GM23338 (cell line): ENCODE results near the gene KRT85. TPM values are rescaled to one million over a fixed set of nuclear protein-coding genes. Genes with fewer than 3 reads are reported as not detected.

ENCODE experiments used
- ATAC-seq: fragments of 200-7000 bp; cut with Tn5 transposase; 3 replicates; pipeline ENCODE4 v1.9.1; 2020
- DNase-seq: peaks from one replicate; pipeline ENCODE4 v3.0.0-alpha.2; 2015; ENCODE audit warnings: low spot score
- H2AFZ ChIP-seq: fragments of 200-600 bp; sonication (generic); 2 replicates; pipeline ENCODE4 v1.8.0; 2016; ENCODE audit warnings: antibody characterized with exemption, mild to moderate bottlenecking, moderate library complexity
- H3F3A ChIP-seq: fragments of 200-600 bp; sonication (generic); replicated peaks from 2 replicates; pipeline ENCODE4 v1.8.0; 2017; ENCODE audit warnings: antibody characterized with exemption, mixed run types, low read depth
- H3K27ac ChIP-seq: fragments of 200-600 bp; sonication (generic); 2 replicates; pipeline ENCODE4 v1.6.1; 2016; ENCODE audit warnings: low read depth
- H3K27me3 ChIP-seq: fragments of 200-600 bp; sonication (generic); 2 replicates; pipeline ENCODE4 v1.8.0; 2016; ENCODE audit warnings: mild to moderate bottlenecking, mixed run types, moderate library complexity; ENCODE audit not compliant: insufficient read depth
- H3K36me3 ChIP-seq: fragments of 200-600 bp; sonication (generic); 2 replicates; pipeline ENCODE4 v1.8.0; 2016; ENCODE audit warnings: mild to moderate bottlenecking; ENCODE audit not compliant: insufficient read depth
- H3K4me1 ChIP-seq: fragments of 200-600 bp; sonication (generic); 2 replicates; pipeline ENCODE4 v1.8.0; 2016; ENCODE audit warnings: mild to moderate bottlenecking, moderate library complexity; ENCODE audit not compliant: insufficient read depth
- H3K4me2 ChIP-seq: fragments of 200-600 bp; sonication (generic); 2 replicates; pipeline ENCODE4 v1.7.1; 2017; ENCODE audit warnings: mixed run types
- H3K4me3 ChIP-seq: fragments of 200-600 bp; sonication (generic); 2 replicates; pipeline ENCODE4 v1.6.1; 2016; ENCODE audit warnings: mixed run types
- H3K79me2 ChIP-seq: fragments of 200-600 bp; sonication (generic); replicated peaks from 2 replicates; pipeline ENCODE4 v1.8.0; 2017; ENCODE audit warnings: mild to moderate bottlenecking; ENCODE audit not compliant: insufficient read depth
- H3K9me2 ChIP-seq: fragments of 200-600 bp; sonication (generic); 2 replicates; pipeline ENCODE4 v1.8.0; 2017; ENCODE audit not compliant: insufficient read depth
- H4K20me1 ChIP-seq: fragments of 200-600 bp; sonication (generic); replicated peaks from 2 replicates; pipeline ENCODE4 v1.8.0; 2017; ENCODE audit warnings: mild to moderate bottlenecking; ENCODE audit not compliant: insufficient read depth
- H3K27ac Mint-ChIP-seq: 2 replicates; pipeline ENCODE4 v1.8.0; 2020; ENCODE audit warnings: inconsistent platforms, mild to moderate bottlenecking, moderate library complexity, mixed read lengths
- H3K27me3 Mint-ChIP-seq: 3 replicates; pipeline ENCODE4 v1.8.0; 2022; ENCODE audit warnings: low read depth, mild to moderate bottlenecking, moderate library complexity, mixed read lengths, inconsistent platforms; ENCODE audit not compliant: insufficient read depth, poor library complexity
- H3K36me3 Mint-ChIP-seq: 3 replicates; pipeline ENCODE4 v1.8.0; 2021; ENCODE audit warnings: low read depth, mild to moderate bottlenecking, inconsistent platforms, moderate library complexity, mixed read lengths
- H3K4me1 Mint-ChIP-seq: 3 replicates; pipeline ENCODE4 v1.8.0; 2020; ENCODE audit warnings: mild to moderate bottlenecking, inconsistent platforms, mixed read lengths
- H3K4me3 Mint-ChIP-seq: 3 replicates; pipeline ENCODE4 v1.8.0; 2021; ENCODE audit warnings: moderate library complexity, mild to moderate bottlenecking, inconsistent platforms, mixed read lengths
- H3K9me3 Mint-ChIP-seq: 3 replicates; pipeline ENCODE4 v1.8.0; 2020; ENCODE audit warnings: moderate library complexity, mild to moderate bottlenecking, inconsistent platforms, mixed read lengths
- POLR2AphosphoS5 ChIP-seq: IDR thresholded peaks from 2 replicates; pipeline ENCODE4 v1.6.1; 2016; ENCODE audit warnings: antibody characterized with exemption, low read depth
- REST ChIP-seq: IDR thresholded peaks from one replicate; pipeline ENCODE4 v1.6.1; 2018; ENCODE audit warnings: antibody characterized with exemption; ENCODE audit not compliant: unreplicated experiment
- ZNF462 ChIP-seq: fragments of 250-450 bp; sonication (Bioruptor Pico); IDR thresholded peaks from 2 replicates; pipeline ENCODE4 v1.5.0; 2020; ENCODE audit warnings: mild to moderate bottlenecking, moderate library complexity
- polyA plus RNA-seq: library from polyadenylated mRNA; unstranded; fragments of >200 nt; fragmentation: Nextera tagmentation; extraction: Ambion mirVana; gene quantifications from 2 replicates; pipeline ENCODE4 v1.2.1, GENCODE V29; 2016
- total RNA-seq: library from RNA; depleted of rRNA; stranded (reverse); fragments of >200 nt; shearing (Covaris generic); gene quantifications from 2 replicates; pipeline ENCODE4 v1.2.3, GENCODE V29; 2014

KRT85 gene
- total and polyA plus RNA-seq, 2 experiments from 2014 or later: not detected

DNA sequence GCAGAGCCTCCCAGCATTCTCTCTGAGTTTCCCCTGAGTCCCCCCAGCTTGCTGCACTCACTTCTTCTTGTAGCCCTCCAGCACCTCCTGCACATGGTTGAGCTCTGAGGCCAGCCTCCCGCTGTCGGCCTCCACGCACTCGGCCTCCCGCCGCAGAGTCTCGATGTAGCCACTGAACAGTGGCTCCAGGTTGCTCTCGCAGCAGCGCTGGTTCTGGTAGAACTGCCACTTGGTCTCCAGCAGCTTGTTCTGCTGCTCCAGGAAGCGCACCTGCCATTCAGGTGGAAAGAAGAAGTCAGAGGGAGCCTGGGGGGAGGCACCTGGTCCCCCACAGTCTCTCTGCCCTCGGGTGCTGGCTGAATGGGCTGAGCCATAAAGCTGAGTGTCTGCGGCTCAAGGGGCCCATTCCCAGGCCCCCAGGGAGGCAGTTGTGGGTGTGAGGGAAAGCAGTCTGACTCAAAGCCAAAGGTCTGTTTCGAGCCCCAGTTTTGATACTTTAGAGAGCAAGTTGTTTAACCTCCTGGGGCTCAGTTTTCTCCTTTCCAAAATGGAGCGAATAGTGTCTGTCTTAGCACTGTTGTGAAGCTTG is 2.3 kb downstream of the KRT85 start:
- DNase-seq (no peak), ATAC-seq (no peak)
- no peak overlapping the region for H3K27ac ChIP-seq
- TF ChIP-seq POLR2AphosphoS5 (no peak), REST (no peak), ZNF462 (CRISPR knock-in tag) (no peak)
- no peaks in the 10 kb centered on the region for H3K79me2 ChIP-seq
- Mint-ChIP-seq H3K4me1 (no peaks in the 10 kb centered on the region), H3K9me3 (no peaks in the 10 kb centered on the region), H3K27ac (no peak overlapping the region), H3K4me3 (no peak overlapping the region), H3K36me3 (no peaks in the 10 kb centered on the region), H3K27me3 (peaks cover 2% of the 10 kb centered on the region)
- no peak overlapping the region for H3K4me2 ChIP-seq
- no peak overlapping the region for H2AFZ ChIP-seq
- no peaks in the 10 kb centered on the region for H3K4me1 ChIP-seq
- H3K36me3 ChIP-seq: no peaks in the 10 kb centered on the region
- H3K4me3 ChIP-seq: no peak overlapping the region
- no peaks in the 10 kb centered on the region for H3F3A ChIP-seq
- no peaks in the 10 kb centered on the region for H3K9me2 ChIP-seq
- H4K20me1 ChIP-seq: no peaks in the 10 kb centered on the region
- no peaks in the 10 kb centered on the region for H3K27me3 ChIP-seq
